Stimulated activated naive CD4-positive, alpha-beta T cell treated with Interleukin-2 at 50 U/mL for 16 hours (primary cell): ENCODE results near the gene ARRDC4.

Experiments
- DNase-seq: peaks from one replicate; lab custom pipeline; 2025; lab: John Stamatoyannopoulos, UW

Gene ARRDC4, protein sequence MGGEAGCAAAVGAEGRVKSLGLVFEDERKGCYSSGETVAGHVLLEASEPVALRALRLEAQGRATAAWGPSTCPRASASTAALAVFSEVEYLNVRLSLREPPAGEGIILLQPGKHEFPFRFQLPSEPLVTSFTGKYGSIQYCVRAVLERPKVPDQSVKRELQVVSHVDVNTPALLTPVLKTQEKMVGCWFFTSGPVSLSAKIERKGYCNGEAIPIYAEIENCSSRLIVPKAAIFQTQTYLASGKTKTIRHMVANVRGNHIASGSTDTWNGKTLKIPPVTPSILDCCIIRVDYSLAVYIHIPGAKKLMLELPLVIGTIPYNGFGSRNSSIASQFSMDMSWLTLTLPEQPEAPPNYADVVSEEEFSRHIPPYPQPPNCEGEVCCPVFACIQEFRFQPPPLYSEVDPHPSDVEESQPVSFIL

DNA sequence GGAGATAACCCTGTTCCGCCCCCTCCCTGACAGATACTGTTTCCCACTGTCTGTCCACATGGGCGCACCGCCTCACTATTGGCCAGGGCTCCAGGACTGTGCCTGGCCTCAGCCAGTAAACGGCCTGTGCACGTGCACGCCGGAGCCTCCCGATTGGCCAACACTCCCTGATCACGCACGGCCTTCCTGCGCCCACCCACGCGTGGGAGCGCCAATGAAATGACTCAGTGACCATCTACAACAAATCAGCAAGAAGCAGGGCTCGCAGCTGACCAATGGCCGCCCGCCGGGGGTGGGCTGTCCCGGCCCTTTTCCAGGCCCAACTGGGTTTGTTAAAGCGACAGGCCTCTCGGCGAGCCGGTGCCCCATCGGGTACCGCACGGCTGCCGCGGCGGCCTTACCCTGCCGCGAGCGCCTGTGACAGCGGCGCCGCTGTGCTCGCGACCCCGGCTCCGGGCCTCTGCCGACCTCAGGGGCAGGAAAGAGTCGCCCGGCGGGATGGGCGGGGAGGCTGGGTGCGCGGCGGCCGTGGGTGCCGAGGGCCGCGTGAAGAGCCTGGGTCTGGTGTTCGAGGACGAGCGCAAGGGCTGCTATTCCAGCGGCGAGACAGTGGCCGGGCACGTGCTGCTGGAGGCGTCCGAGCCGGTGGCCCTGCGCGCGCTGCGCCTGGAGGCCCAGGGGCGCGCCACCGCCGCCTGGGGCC, at the start of gene ARRDC4:
Gene ARRDC4 (plus strand): TSS at position 340 of the 703 bp plus-strand sequence. CDS start 159 bp downstream, at position 499.
- peak; percentile 81 for DNase-seq

DNA sequence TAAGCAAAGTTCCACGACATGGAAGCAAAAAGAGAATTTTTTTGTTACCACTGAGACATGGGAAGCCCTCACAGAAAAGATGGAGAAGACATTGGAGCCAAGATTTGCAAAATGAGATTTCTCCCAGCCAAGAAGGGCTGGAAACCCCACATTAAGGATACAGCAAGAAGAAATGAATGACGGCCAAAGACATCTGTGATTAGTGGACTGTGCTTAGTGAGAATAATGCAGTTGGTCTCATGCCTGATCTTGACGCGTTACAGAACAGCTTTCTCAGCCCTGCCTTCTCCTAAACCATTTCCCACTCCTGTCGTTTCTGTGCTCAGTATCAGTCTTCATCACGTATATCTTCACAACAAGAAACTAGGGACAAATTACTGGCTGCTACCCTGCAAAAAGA, 45.8 kb upstream of the ARRDC4 start:
- no peak for DNase-seq

DNA sequence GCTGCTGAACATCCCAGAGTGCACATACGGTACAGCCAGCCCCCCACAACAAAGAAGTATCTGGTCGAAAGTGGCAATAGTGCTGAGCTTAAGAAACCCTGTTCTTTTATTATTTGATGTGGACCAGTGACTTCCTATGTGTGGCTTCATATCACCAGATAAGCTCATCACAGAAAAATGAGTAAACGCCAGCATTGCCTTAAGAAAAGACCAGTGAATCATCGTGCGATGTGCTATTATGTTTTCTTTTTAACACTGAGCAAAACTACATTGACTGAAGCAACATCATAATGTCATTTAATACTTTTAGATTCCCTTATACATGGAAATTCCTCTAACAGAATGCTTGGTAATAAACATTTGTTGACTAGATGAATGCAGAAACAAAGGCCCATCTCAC, 45.2 kb upstream of the ARRDC4 start:
- DNase-seq, result no peak

DNA sequence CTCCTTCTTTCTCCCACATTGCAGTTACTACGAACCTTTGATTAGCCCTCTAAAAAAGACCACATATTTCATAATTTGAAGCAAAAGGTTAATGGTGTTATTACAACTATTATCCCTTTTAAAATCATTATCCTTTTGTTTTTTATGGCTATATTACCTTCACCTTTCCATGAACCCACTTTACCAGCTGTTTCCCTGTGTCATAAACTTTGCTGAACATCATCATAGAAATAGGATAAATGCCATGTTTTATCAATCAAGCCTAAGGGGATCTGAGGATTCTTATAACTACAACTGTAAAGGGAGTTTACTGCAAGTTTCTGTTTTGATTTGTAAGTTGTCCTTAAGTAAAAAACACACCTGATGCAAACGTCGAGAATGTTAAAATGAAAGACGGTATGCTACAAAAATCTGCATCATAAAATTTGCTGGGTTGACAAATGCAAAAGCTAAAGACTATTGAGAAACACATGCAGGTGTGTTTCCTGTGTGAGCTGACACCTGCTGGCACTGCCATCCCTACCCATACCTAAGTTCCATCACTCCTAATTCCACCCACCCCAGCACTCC, 39.1 kb upstream of the ARRDC4 start:
- DNase-seq, result no peak

DNA sequence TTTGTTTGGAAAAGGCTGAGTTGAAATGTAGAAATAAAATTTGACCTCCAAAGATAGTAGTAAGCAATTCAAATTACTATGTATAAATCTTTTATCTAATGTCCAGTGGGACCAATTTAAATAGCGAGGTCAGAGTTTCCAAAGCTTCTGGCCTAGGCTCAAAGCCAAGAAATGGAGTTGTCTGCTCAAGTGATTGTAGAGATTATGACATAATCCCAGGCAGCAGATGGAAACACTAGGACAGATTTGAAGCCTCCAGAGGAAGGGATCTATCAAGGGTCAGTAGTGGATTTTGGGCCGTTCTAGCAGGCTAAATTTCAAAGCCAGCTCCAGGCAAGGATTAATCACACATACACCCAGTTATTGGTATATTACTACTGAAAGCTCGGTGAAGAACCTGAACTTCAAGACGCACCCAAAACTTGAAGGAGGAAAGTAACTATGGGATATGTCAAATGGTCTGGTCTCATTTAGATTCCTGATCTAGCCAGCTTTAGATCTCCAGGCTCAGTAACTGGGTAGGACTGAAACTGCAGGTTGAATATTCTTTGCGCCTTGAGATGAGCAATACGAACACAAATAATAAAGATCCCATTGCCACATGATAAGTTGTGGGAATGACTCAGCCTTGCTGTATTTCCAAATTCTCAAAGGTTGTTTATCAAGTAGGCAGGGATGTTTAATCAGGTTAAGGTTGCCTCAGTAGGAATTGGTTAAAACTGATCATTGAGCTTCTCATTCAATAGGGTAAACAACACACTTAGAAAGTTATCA, 30.9 kb upstream of the ARRDC4 start:
- DNase-seq, result no peak

DNA sequence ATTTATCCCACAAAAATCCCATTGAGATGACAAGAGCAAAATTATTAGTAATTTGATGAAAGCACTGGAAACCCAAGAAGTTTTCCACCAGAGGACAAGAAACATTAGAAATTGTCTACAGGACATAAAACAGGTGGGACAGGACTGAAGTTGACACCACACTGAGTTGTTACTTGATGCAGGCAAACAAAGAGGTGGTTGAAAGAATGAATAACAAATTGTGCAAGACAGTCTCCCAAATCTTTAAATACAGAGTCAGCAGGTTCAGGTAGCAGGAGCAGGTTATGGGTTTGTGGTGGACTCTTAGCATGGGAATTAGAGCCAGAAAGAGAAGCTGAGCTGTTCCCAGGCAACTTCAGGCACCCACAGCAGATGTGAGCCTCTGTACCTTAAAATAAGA, 30.3 kb upstream of the ARRDC4 start:
- DNase-seq, result no peak

DNA sequence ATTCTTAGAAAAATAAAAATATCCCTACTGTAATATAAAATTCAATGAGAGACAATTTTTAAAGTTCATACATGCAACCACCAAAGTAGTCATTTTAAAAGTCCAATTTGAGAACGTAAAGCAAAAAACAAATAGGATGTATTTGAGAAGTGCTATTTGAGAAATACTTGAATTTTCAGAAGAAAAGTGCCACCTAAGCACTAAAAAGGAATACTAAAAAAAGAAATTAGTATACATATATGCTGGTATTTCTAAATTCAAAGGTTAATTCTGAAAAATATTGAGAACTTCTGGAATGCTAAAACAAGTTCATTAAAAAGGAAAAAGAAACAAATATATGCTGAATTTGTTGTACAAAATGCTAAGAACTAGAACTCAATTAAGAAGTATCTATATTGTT, 29.2 kb upstream of the ARRDC4 start:
- DNase-seq, result no peak

DNA sequence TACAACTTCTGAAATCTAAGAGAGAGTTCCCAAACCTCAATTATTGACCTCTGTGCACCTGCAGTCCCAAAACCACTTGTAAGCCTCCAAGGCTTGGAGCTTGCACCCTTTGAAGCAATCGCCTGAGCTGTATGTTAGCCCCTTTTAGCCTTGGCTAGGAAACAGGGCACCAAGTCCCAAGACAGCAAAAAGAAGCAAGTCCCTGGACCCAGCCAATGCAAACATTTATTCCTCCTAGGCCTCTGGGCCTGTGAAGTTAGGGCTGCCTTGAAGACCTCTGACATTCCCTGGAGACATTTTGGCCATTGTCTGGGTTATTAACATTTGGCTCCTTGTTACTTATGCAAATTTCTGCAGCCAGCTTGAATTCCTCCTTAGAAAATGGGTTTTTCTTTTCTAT, 26.9 kb upstream of the ARRDC4 start:
- no peak for DNase-seq

DNA sequence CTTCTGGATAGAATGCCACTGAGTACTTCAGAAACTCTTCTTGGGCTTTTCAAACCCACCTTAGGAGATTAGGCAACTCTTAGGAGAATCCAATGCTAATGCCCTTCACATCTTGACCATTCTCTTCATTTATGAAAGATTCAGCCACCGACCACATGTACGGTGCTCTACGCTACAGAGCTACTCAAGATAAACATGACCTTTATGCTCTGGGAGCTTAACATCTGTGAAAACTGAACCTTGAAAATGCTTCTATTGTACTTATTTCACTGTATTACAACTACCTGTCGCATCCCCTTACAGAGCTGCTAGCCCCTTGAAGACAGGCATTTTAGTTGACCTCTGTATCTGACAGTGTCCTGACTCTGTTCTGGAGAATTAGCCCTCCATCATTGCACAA, 19.5 kb upstream of the ARRDC4 start:
- DNase-seq, result no peak

DNA sequence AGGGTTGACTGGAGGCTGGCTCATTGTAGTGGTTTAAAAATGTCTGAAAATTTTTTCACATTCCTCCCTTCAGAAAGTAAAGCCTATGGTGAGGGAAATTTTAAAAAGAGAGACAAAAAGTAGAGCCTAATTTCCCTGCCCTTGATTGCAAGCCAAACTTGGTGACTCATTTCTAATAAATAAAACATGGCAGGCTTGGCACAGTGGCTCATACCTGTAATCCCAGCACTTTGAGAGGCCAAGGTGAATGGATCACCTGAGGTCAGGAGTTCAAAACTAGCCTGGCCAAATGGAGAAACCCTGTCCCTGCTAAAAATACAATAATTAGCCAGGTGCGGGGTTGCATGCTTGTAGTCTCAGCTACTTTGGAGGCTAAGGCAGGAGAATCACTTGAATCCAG, 18.9 kb upstream of the ARRDC4 start:
- DNase-seq, result no peak

DNA sequence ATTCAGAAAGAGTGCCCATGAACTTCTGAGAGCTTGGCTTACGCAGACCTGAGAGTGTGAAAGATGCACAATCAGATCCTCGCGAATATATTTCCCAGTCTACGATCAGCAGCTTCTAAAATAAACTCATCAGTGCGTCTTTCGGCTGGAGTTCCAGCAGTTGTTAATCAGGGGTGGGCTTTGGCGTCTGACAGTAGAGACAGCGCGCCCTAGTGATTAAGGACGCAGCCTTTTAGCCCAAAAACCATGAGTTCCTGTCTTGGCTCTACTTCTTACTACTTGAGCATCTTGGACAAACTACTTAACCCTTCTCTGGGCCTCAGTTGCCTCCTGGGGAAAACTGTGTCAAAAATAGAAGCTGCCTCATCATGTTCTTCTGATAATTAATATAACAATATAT, 15.8 kb upstream of the ARRDC4 start:
- DNase-seq, result no peak

DNA sequence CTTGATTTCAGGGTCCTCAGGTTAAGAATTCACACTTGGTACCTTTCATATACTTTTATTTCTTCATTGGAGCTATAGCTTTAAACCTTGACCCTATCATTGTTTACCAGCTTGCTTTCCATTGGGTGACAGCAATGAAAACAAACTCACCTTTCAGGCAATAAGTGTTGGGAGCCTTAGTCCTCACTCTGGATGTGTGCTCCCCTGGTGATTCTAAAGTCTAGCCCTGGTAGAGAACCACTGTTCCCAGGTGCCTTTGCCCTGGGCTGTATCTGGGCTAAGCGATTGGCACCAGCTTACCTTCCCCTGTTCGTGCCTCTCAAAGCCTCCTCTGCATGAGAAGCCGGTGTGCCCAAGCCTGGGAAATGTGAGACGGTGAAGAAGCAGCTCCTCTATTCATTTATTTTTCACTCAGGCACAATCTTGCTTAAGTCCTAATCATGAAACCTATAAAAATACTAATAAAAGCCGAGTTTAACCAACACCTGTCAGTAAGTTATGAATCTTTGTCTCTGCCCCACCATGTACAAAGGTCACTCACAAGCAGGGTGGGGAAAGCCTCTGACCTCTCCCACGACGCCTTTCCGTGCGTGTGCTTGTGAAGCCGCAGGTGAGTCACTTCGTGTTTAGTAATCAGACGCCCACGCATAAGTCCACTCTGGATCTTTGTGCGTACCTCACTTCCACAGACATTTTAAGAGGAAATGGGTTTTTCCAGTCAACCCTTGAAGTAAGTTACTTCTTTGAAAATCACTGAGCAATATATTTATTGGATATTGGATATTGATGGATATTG, 12.8 kb upstream of the ARRDC4 start:
- DNase-seq, result no peak

DNA sequence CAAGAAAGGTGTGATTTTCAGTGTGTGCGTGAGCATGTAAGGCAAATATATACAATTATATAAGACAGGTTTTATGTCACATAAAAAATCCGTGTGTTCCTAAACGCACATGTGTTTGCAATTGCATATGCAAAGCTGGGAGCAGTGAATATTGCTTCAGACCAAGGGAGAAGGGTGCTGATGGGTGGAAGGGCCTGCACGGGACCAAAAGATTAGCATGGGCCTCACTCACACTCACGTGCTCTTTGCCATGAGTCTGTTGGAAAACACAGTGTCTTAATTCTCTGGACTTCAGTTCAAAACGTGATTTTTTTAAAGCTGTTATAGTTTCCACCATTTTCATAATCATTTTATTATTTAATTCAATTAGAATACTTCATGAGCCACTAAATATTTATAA, 7.2 kb upstream of the ARRDC4 start:
- no peak for DNase-seq

DNA sequence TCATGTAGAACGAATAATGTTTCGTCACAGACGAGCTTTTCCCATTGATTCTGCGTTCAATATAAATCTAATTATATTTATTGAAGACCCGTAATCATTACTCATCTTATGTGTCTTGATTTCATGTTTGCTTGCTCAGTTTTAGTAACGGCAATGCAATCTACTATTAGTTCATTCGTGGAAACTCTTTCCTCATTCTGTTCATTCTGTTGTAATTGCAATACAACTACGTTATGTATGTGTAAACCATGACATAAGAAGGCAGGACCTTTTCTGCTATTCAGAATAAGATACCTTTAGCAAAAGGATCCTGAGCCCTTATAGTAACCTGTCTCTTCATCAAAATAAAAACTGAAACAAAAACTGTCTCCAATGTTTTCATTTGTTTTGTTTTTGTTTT, 6.8 kb upstream of the ARRDC4 start:
- no peak for DNase-seq

DNA sequence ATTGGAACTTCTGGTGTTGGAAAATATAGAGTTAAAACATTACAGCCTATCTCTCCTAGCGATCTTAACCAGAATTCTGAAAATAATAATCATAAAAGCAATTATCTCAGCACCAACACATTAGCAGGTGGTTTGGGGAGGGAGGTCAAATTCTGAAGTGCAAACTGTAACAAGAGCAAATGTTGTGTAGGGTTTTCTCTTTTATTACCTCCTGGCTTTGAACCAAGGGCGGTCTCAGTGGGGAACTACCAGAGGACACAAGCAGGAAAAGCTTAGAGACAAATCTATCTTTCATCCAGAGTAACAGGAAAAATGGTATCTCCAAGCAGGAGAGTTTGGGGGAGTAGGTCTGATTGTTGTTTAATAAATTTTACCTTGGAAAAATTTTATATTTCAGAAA, 5.5 kb upstream of the ARRDC4 start:
- DNase-seq, result no peak

DNA sequence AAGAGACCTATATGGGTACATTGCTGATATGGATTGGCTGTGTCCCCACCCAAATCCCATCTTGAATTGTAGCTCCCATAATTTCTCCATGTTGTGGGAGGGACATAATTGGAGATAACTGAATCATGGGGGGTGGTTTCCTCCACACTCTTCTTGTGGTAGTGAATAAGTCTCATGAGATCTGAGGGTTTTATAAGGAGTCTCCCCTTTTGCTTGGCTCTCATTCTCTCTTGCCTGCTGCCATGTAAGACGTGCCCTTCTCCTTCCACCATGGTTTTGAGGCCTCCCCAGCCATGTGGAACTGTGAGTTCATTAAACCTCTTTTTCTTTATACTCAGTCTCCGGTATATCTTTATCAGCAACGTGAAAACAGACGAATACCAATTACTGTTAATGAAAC, 5.0 kb upstream of the ARRDC4 start:
- DNase-seq, result no peak

DNA sequence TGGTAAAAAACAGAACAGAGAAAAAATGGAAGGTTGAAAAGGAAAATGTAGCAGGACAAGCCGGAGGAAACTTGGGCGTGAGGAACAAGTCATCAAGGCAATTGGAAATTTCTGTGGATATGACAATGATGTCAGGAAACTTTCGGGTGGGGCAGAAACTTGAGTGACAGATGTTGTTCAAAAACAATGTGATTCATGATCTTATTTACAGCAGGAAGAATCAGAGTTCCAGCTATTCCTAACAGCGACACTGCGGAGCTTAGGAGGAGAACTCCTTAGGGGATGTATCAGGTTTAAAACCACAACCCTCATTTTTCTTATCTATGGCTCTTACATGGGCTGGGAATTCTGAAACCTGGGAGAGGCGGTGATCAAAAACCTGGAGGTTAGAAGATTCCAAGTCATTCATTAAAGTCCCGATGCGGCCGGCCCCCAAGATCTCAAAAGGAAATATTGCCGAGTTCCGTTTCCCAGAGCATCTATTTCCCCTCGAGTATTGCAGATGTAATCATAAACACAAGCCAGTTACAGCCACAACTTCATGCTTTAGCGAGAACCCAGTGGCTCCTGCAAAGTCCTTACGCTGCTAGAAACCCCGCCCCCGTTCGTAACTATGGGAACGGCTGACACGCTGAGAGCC, 659 bp upstream of the ARRDC4 start:
- DNase-seq, result no peak

DNA sequence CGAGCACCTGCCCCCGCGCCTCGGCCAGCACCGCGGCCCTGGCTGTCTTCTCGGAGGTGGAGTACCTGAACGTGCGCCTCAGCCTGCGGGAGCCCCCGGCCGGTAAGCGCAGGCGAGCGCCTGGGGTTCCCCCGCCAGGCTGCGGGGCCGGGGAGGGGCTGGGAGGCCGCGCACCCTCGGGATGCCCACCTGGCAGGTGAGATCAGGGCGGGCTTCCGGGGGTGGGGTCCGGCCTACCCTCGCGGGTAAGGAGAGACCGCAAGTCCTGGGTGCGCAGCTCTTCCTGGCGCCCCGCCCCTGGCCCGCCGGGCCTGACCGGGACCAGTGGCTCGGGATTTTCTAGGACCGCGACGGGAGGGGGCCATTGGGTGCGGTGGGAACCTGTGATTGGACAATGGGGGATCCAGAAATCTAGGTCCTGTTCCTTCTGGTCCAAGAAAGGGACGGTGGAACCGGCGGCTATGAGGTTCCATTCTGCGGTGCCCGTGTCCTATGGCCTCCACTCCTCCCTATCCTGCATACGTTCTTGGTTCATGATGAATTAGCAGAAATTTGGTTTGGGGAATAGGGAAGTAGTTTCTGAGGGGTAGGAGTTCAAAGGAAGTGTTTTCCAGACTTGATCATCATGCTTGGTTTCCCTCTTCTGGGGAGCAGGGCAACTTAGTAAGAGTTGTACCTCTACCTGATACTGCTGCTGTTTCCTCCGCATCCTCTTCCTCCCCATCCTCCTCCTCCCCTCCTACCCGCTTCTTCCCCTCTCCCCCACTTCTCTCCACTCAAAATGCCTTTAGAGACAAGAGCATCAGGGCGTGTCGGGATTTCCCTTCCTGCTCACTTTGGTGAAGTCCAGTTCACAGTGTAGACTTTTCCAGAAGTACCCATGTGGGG, 808 bp downstream of the ARRDC4 start:
- no peak for DNase-seq

DNA sequence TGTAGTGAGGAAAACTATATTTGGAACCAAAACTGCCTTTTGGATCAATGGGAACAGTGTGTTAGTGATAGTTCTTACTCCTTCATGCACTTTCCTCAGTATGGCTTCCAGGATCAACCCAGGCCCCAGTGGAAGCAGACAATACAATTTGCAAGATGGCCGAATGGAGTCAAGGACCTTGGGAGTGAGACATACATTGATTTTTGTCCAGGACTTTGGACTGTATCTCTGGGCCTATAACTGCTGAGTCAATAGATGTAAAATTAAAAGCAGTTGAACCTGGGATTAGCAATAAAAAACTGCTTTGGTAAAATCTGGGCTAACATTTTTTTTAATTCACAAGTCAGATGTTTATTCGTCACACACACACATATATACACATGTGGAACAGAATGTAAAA, 1.8 kb downstream of the ARRDC4 start:
- no peak for DNase-seq

DNA sequence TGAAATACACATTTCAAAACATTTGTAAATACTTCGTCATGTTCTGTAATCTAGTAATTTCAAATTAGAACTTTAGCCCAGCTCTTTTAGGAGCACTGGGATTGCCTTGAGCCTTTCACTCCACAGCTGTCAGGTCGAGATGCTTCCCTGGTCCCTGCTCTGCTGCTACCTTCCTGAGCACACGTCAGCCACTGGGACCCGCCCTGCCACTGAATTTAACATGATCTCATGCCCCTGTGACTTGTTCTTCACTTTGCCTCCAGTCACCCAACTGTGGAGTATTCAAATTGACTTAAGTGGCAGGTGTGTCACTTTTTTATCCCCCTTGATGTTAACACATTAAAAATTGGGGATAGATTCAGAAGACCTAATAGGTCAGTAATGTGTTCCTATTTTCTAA, 3.3 kb downstream of the ARRDC4 start:
- no peak for DNase-seq
